GOT3 (cell line): Measurements from ENCODE around the gene EPHB1.

ENCODE experiments used
- DNase-seq: peaks from one replicate; lab custom pipeline; 2025; ENCODE audit warnings: mixed read lengths; lab: John Stamatoyannopoulos, UW

Gene EPHB1

GRCh38 chr3:135258916-135259315 is 463.9 kb downstream of the EPHB1 start:
- DNase-seq: no peak

DNA sequence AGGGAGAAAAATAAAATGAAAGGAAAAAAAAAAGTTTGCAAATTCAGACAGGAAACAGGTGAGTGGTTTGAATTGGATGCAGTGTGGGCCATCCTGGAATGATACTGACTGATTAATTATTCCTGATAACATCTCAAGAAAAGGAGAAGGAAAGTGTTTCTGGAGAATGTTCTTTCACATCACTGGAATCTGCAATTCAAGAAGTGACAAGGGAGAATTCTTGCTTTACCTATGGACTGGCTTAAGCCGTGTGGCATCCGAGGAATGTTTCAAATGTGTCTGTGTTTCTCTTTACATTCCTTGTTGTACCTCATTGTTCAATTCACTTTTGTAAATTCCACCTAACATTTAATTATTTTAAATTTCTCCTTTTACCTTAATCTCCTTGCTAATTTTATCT is 465.0 kb downstream of the EPHB1 start:
- no peak for DNase-seq

DNA sequence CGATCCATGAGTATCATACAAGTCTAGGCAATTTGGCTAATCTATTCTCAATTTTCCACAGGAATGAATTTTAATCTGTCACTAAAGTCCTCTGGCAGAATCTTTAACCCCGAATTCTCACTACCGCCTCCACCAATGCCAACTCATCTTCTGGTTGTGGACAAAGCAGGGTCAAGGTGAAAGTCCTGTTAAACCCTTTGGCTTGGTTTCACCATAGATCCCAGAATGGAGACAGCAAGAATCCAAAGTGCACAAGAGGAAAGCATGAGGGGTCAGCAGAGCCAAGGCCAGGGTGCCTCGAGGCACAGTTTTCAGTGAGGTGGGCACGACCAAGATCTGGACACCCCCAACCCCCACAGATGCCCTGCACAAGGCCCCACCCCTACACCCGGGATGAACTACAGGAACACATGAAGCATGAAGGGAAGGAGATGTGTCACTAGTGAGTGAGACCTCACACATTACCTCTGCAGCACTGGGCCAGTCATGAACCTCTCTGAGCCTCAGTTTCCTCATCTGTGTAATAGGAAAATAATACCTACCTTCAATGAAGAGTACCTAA is 466.2 kb downstream of the EPHB1 start:
- no peak for DNase-seq

DNA sequence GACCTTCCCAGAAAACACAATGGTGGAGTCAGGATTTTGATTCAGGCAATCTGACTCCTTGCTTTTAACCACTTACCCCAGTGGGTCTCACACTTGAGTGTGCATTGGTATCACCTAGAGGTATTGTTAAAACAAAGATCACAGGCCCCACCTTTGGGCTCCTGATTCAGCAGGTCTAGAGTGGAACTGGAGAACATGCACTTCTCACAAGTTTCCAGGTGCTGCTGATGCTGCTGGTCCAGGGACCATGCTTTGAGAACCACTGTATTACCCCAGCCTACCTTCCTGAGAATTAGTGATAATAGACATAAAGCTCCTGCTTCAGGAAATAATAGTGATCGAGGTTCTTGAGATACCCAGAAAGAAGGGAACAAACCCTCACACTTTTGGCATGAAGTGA is 466.9 kb downstream of the EPHB1 start:
- DNase-seq: no peak

DNA sequence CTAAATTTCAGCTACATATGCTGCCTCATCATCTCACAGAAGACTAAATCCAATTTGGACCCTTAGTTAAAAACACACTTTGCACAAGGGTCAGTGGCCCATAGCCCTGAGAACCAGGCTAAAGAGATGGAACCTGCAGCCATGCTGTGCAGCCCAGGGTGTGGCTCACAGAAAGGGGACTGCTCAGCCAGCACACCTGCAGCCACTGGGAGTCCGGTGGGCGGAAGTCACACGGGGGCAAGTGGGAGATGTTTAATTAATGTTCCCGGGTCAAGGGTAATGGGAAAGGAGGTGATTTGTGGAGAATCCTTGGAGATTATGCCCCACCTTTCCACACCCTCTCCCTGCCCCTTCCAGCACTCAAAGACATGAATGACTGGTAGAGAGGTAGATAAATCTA is 467.4 kb downstream of the EPHB1 start:
- no peak for DNase-seq

GRCh38 chr3:135263331-135263730 is 468.3 kb downstream of the EPHB1 start:
- DNase-seq: no peak

- no peak for DNase-seq
Observed at GRCh38 chr3:135267487-135267886, 472.4 kb downstream of the EPHB1 start.

DNA sequence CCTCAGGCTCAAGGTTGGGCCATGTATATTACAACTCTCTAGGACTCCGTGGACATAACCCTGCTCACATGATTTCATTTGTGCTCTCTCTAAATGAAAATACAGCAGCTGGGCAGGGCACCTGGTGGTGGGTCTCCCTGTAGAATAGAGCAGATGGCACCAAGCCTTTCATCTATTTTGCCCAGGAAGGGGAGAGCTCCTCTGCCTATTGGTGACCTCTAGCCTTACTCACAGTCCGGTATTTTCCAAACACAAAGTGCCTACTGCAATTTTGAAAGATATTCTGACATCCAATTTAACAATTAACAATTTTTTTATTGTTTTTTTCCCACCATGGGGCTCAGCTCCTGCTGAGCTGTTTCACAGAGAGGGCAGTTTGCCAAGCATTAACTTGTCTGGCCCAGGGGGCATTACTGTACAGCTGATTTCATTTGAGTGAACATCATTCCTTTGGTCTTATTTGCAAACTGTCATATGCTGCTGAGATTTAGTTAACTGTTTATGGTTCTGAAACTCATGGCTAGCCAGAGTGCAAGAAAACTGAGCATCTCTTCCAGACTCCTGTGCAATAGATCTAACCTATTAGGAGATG is 474.0 kb downstream of the EPHB1 start:
- DNase-seq: no peak

- no peak for DNase-seq
Observed at GRCh38 chr3:135271177-135272025, 476.3 kb downstream of the EPHB1 start.

DNA sequence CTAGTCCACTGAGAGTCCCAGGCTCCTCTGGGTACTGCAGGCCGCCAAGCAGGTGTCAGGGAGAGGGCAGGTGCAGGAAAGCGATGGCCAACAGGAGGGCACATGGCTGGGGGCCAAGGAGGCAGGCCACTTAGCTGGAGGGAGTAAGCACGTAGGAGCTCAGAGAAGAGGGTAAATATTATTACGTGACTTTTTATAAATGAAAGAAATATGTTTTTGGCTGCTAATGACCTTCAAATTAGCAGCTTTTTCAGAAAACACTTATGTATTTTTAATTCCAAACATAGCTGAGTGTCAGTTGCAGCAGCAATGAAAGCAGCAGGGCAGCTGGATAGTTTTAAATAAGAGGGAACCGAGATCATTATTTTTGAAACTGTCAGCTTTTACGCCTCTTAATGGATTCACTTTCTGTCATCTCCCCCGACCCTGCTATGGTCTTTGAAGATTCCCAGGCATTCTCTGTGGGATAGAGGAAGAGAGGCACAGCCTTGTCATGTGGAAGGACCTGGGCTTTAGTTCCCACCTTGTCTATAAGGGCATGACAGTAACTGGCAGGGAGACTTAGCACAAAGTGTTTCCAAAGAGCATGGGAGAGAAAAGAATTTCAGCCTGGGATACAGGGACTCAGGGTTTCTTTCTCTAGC is 477.1 kb downstream of the EPHB1 start:
- DNase-seq: no peak

DNA sequence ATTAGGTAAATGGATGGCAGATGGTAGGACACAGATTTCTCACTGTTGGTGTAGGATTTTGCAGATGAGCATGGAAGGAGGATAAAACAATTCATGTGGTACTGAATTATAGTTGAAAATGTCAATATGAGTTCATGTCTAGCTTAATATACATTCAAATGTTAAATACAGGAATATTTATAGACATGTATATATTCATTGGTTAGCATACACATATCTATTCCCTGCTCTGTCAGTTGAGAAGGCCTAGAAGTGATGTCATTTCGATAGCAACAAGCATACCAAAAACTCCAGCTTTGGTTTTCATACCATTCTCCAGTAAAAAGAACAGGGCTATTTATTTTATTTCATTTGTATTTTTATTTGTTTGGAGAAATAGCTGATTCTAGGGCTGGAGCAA is 497.1 kb downstream of the EPHB1 start:
- no peak for DNase-seq

- DNase-seq: no peak
Observed at GRCh38 chr3:135301670-135302069, 506.6 kb downstream of the EPHB1 start.

GRCh38 chr3:135304378-135304777 is 509.3 kb downstream of the EPHB1 start:
- no peak for DNase-seq
